Adrenal gland (tissue), 19 donors: Measurements from ENCODE around the gene FAIM. TPM values are rescaled to one million over a fixed set of nuclear protein-coding genes. Genes with fewer than 3 reads are reported as not detected.
"Not testable (repeated sequence)": the region's sequence is repeated elsewhere in the genome, so short reads cannot be mapped to it uniquely, and the experiment has no call there.

Source experiments
- DNase-seq, 7 donors: peaks; one replicate each; pipeline ENCODE4 v3.0.0-alpha.2; 2019 to 2020
- H3K27ac ChIP-seq, 5 donors: fragments of 200-600 bp; sonication (generic) in 4 of 5; 1 replicate in 3 of 5; 2 replicates in 2 of 5; pipeline versions ENCODE4 v1.5.1 to v1.8.0; 2016 to 2020; ENCODE audit warnings: mild to moderate bottlenecking in 1 of 5
- H3K27me3 ChIP-seq: fragments of 200-600 bp; 2 replicates; pipeline ENCODE4 v1.8.0; 2021
- H3K36me3 ChIP-seq, 2 donors: fragments of 200-600 bp; replicated peaks in 1 of 2; 1 replicate in 1 of 2; 2 replicates in 1 of 2; pipeline versions ENCODE4 v1.5.1 to v1.8.0; 2018 to 2022
- H3K4me1 ChIP-seq, 2 donors: fragments of 200-600 bp; replicated peaks in 1 of 2; 1 replicate in 1 of 2; 2 replicates in 1 of 2; pipeline versions ENCODE4 v1.5.1 to v1.8.0; 2018 to 2021
- H3K4me3 ChIP-seq, 4 donors: fragments of 200-600 bp; sonication (generic) in 3 of 4; one replicate each; pipeline ENCODE4 v1.5.1; 2016 to 2018
- H3K9me3 ChIP-seq, 3 donors: fragments of 200-600 bp; sonication (generic) in 1 of 3; replicated peaks in 1 of 3; 1 replicate in 2 of 3; 2 replicates in 1 of 3; pipeline versions ENCODE4 v1.5.1 to v1.8.0; 2016 to 2021
- POLR2A ChIP-seq, 2 donors: fragments of 450-650 bp; IDR thresholded peaks; one replicate each; pipeline ENCODE4 v1.6.1; 2017; ENCODE audit warnings: antibody characterized with exemption in 2 of 2, mild to moderate bottlenecking in 2 of 2, moderate library complexity in 1 of 2
- WGBS, 4 donors: extraction: QIAGEN DNeasy Blood & Tissue Kit in 2 of 4; methylation state at CpG; one replicate each; pipeline versions ENCODE4 v1.1.5 to v1.1.7; 2013 to 2017; 5-methylcytosine and 5-hydroxymethylcytosine counted together
- intact Hi-C, 2 donors: fragments of 100-400 bp; cut with DNase I; formaldehyde crosslinking; loops; one replicate each; pipeline versions ENCODE4 v1.14.1 to v1.15.0; 2022 to 2023
- long read RNA-seq, 10 donors: library from polyadenylated mRNA in 3 of 10; unstranded in 2 of 10; stranded (forward) in 1 of 10; transcript quantifications; one replicate each; pipeline ENCODE4 v2.0.0 and lab custom pipeline, GENCODE V29; 2021 to 2026
- polyA plus RNA-seq, 3 donors: library from polyadenylated mRNA; stranded (reverse); fragments of 200-250 nt in 2 of 3; fragments of 350-450 nt in 1 of 3; fragmentation: Illumina TruSeq in 1 of 3; extraction: RNeasy Lipid Tissue Mini Kit (QIAGEN cat#74804) in 1 of 3; gene quantifications; one replicate each; pipeline ENCODE4 v1.2.3, GENCODE V29; 2013 to 2014
- total RNA-seq, 9 donors: library from RNA; depleted of rRNA in 4 of 9; stranded (reverse); fragments of >200 nt in 4 of 9; fragments of 120-200 nt in 1 of 9; fragmentation: NEBNext Ultra II Directional in 1 of 9; extraction: Animal tissue kit (Norgen Biotek cat#: 25700) in 1 of 9; gene quantifications; one replicate each; pipeline versions ENCODE4 v1.1.0 to v1.2.4, GENCODE V29; 2013 to 2023
- TF ChIP-seq, protein P1 (sequence below), 6 experiments: fragments of 450-650 bp in 4 of 6; fragments of 200-600 bp in 2 of 6; sonication (generic) in 1 of 6; IDR thresholded peaks; 1 replicate in 5 of 6; 2 replicates in 1 of 6; pipeline versions ENCODE4 v1.5.1 to v1.8.0; 2016 to 2021; ENCODE audit warnings: antibody characterized with exemption in 6 of 6, mild to moderate bottlenecking in 2 of 6, moderate library complexity in 1 of 6
- donor health status: healthy with polysubstance abuse.
- donor health status: Bipolar disorder and iron deficiency.
- donor health status: DM: yes; HTN: yes; CAD: no.
- donor health status: DM: no; HTN: no; CAD: no.
- donor health status: DM: no; HTN: no; CAD: no.
- donor health status: DM: yes; HTN: yes; CAD: no.

Gene FAIM, protein sequence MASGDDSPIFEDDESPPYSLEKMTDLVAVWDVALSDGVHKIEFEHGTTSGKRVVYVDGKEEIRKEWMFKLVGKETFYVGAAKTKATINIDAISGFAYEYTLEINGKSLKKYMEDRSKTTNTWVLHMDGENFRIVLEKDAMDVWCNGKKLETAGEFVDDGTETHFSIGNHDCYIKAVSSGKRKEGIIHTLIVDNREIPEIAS
- total RNA-seq (10 to 100 TPM in 4 of 9 donors, 1 to 10 TPM in 5; 5.5 to 15.2 (median 7.8) TPM), polyA plus RNA-seq (10 to 100 TPM in 2 of 3 donors, 1 to 10 TPM in 1; 9.3 to 26.5 (median 12.4) TPM)
- long read RNA-seq, donor 1, transcript FAIM-204 (5 exons, 946 nt): major isoform, 7 of 8 reads
- long read RNA-seq, donor 1, partial matches to known transcripts: 0 of 8 reads
- long read RNA-seq, donor 1, other reads (novel, unspliced or antisense): 0 of 8 reads
- long read RNA-seq, donor 2, partial matches to known transcripts: 0 of 1 reads
- long read RNA-seq, donor 2, other reads (novel, unspliced or antisense): 0 of 1 reads
- long read RNA-seq, donor 3, partial matches to known transcripts: 0 of 7 reads
- long read RNA-seq, donor 3, other reads (novel, unspliced or antisense): 0 of 7 reads
- long read RNA-seq, donor 4, transcript FAIM-204 (5 exons, 946 nt): major isoform, 6 of 8 reads
- long read RNA-seq, donor 4, partial matches to known transcripts: 1 of 8 reads
- long read RNA-seq, donor 4, other reads (novel, unspliced or antisense): 0 of 8 reads
- long read RNA-seq, donor 5, transcript FAIM-204 (5 exons, 946 nt): major isoform, 9 of 13 reads
- long read RNA-seq, donor 5, partial matches to known transcripts: 0 of 13 reads
- long read RNA-seq, donor 5, other reads (novel, unspliced or antisense): 3 of 13 reads
- long read RNA-seq, donor 6, partial matches to known transcripts: 1 of 4 reads
- long read RNA-seq, donor 6, other reads (novel, unspliced or antisense): 0 of 4 reads
- long read RNA-seq, donor 7, partial matches to known transcripts: 0 of 4 reads
- long read RNA-seq, donor 7, other reads (novel, unspliced or antisense): 0 of 4 reads
- long read RNA-seq, donor 8, partial matches to known transcripts: 0 of 5 reads
- long read RNA-seq, donor 8, other reads (novel, unspliced or antisense): 0 of 5 reads
- long read RNA-seq, donor 9, partial matches to known transcripts: 0 of 5 reads
- long read RNA-seq, donor 9, other reads (novel, unspliced or antisense): 0 of 5 reads
- long read RNA-seq, donor 10, transcript FAIM-204 (5 exons, 946 nt): major isoform, 5 of 5 reads
- long read RNA-seq, donor 10, partial matches to known transcripts: 0 of 5 reads
- long read RNA-seq, donor 10, other reads (novel, unspliced or antisense): 0 of 5 reads

GRCh38 chr3:138608322-138609135 lies at the start of gene FAIM:
TSS of gene FAIM (plus strand) at chr3:138608771. CDS start at chr3:138619727, 10,956 bp downstream.
- intact Hi-C loops: loop anchor here in 1 of 2 donors (5.0 to 10.0 kb wide), 2 partner anchors 226 to 309 kb away; partner anchors contain the start of gene PIK3CB
- Histone ChIP-seq H3K36me3 (no peaks in the 10 kb centered on the region), H3K4me3 (peak within 1 kb of the TSS; percentile 3 to 99 (median 78)), H3K4me1 (peaks cover 0 to 10% of the 10 kb centered on the region in 2 donors), H3K27ac (peak within 1 kb of the TSS; percentile 59 to 99 (median 97)), H3K27me3 (no peaks in the 10 kb centered on the region), H3K9me3 (no peaks in the 10 kb centered on the region)
- peak; percentile 70 to 86 (median 80) for DNase-seq
- peak; percentile 34 to 46 for TF ChIP-seq POLR2A (IDR thresholded peaks at IDR 0.05)
- TF ChIP-seq, protein P1, sequence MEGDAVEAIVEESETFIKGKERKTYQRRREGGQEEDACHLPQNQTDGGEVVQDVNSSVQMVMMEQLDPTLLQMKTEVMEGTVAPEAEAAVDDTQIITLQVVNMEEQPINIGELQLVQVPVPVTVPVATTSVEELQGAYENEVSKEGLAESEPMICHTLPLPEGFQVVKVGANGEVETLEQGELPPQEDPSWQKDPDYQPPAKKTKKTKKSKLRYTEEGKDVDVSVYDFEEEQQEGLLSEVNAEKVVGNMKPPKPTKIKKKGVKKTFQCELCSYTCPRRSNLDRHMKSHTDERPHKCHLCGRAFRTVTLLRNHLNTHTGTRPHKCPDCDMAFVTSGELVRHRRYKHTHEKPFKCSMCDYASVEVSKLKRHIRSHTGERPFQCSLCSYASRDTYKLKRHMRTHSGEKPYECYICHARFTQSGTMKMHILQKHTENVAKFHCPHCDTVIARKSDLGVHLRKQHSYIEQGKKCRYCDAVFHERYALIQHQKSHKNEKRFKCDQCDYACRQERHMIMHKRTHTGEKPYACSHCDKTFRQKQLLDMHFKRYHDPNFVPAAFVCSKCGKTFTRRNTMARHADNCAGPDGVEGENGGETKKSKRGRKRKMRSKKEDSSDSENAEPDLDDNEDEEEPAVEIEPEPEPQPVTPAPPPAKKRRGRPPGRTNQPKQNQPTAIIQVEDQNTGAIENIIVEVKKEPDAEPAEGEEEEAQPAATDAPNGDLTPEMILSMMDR (IDR thresholded peaks at IDR 0.05): no peak
- 2 to 88% (median 2%) methylated on average over 1 to 68 of the region's 68 CpGs for WGBS, 4 donors

DNA sequence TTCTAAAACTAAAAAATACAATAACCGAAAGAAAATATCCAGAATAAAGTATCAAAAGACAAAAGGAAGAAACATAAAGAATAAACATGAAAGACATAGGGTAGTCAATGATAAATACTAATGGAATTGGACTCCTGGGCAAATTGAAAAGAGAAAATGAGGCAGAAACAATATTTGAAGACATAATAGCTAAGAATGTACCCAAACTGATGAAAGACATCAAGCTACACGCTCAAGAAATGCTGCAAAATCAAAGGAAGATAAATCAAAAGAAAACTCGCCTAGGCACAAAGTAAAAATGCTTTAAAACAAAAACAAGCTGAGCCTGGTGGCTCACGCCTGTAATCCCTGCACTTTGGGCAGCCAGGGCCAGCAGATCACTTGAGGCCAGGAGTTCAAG lies 49.4 kb upstream of the FAIM start:
- intact Hi-C loops: no loop called here
- TF ChIP-seq, protein P1 (IDR thresholded peaks at IDR 0.05): no peak
- no peak for TF ChIP-seq POLR2A (IDR thresholded peaks at IDR 0.05)
- no peak for DNase-seq
- no peaks in the 10 kb centered on the region for H3K36me3 ChIP-seq
- no peaks in the 10 kb centered on the region for H3K4me1 ChIP-seq
- no peaks in the 10 kb centered on the region for H3K9me3 ChIP-seq
- no peak overlapping the region for H3K27ac ChIP-seq
- H3K4me3 ChIP-seq: no peak overlapping the region
- 67 to 98% (median 82%) methylated on average over 4 of the region's 4 CpGs for WGBS, 4 donors
- no peaks in the 10 kb centered on the region for H3K27me3 ChIP-seq

DNA sequence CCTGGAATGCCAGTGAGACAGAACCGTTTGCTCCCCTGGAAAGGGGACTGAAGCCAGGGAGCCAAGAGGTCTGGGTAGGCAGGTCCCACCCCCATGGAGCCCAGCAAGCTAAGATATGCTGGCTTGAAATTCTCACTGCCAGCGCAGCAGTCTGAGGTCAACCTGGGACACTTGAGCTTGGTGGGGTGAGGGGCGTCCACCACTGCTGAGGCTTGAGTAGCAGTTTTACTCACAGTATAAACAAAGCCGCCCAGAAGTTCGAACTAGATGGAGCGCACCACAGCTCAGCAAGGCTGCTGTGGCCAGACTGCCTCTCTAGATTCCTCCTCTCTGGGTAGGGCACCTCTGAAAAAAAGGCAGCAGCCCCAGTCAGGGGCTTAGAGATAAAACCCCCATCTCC lies 48.1 kb upstream of the FAIM start:
- intact Hi-C loops: no loop called here
- Histone ChIP-seq H3K4me3 (no peak overlapping the region), H3K36me3 (no peaks in the 10 kb centered on the region), H3K27me3 (no peaks in the 10 kb centered on the region), H3K9me3 (no peaks in the 10 kb centered on the region), H3K4me1 (no peaks in the 10 kb centered on the region), H3K27ac (no peak overlapping the region)
- TF ChIP-seq, protein P1 (IDR thresholded peaks at IDR 0.05): no peak
- no peak for TF ChIP-seq POLR2A (IDR thresholded peaks at IDR 0.05)
- DNase-seq: no peak
- 91 to 98% (median 96%) methylated on average over 5 to 6 of the region's 6 CpGs for WGBS, 4 donors

DNA sequence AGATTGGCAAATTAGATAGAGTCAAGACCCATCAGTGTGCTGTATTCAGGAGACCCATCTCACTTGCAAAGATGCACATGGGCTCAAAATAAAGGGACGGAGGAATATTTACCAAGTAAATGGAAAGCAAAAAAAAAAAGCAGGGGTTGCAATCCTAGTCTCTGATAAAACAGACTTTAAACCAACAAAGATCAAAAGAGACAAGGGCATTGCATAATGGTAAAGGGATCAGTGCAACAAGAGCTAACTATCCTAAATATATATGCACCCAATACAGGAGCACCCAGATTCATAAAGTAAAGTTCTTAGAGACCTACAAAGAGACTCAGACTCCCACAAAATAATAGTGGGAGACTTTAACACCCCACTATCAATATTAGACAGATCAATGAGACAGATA lies 45.7 kb upstream of the FAIM start:
- H3K36me3 ChIP-seq, H3K27ac ChIP-seq, H3K9me3 ChIP-seq, H3K4me3 ChIP-seq, DNase-seq, intact Hi-C loops, H3K4me1 ChIP-seq, H3K27me3 ChIP-seq: not testable (repeated sequence)
- WGBS, 4 donors: 100% methylated on average over 1 of the region's 1 CpG

- H3K36me3 ChIP-seq, intact Hi-C loops, H3K27ac ChIP-seq, H3K4me3 ChIP-seq, H3K4me1 ChIP-seq, DNase-seq, H3K9me3 ChIP-seq, H3K27me3 ChIP-seq: not testable (repeated sequence)
- WGBS, 4 donors: 78 to 93% (median 83%) methylated on average over 2 of the region's 2 CpGs
Observed at GRCh38 chr3:138566293-138566692, 42.3 kb upstream of the FAIM start.
